OCI-LY1 (cell line): ENCODE results near the gene MEIS1.

ENCODE experiments used
- H2AFZ ChIP-seq: fragments of 200-600 bp; sonication (generic), shearing (Covaris generic); 2 replicates; pipeline ENCODE4 v1.6.0; 2014; ENCODE audit warnings: antibody characterized with exemption, mild to moderate bottlenecking, low read length
- H3F3A ChIP-seq: fragments of 200-600 bp; sonication (generic), shearing (Covaris generic); 2 replicates; pipeline ENCODE4 v1.6.0; 2014; ENCODE audit warnings: mild to moderate bottlenecking, antibody characterized with exemption, low read length, moderate library complexity; ENCODE audit not compliant: insufficient read depth
- H3K27ac ChIP-seq: fragments of 200-600 bp; sonication (generic); 2 replicates; pipeline ENCODE4 v1.5.1; 2014; ENCODE audit warnings: low read length, mixed run types, mild to moderate bottlenecking, low read depth; ENCODE audit not compliant: poor library complexity, severe bottlenecking
- H3K27me3 ChIP-seq: fragments of 200-600 bp; sonication (generic); 2 replicates; pipeline ENCODE4 v1.6.0; 2014; ENCODE audit warnings: antibody characterized with exemption, mild to moderate bottlenecking, low read length, moderate library complexity; ENCODE audit not compliant: insufficient read depth
- H3K36me3 ChIP-seq: fragments of 200-600 bp; sonication (generic); 2 replicates; pipeline ENCODE4 v1.6.1; 2014; ENCODE audit warnings: mild to moderate bottlenecking, antibody characterized with exemption, low read length, moderate library complexity, mixed read lengths; ENCODE audit not compliant: insufficient read depth
- H3K4me1 ChIP-seq: fragments of 200-600 bp; sonication (generic); 2 replicates; pipeline ENCODE4 v1.5.1; 2014; ENCODE audit warnings: mild to moderate bottlenecking, low read length, moderate library complexity; ENCODE audit not compliant: insufficient read depth, severe bottlenecking
- H3K4me2 ChIP-seq: fragments of 200-600 bp; sonication (generic), shearing (Covaris generic); 2 replicates; pipeline ENCODE4 v1.6.1; 2014; ENCODE audit warnings: low read length
- H3K4me3 ChIP-seq: fragments of 200-600 bp; sonication (generic); 2 replicates; pipeline ENCODE4 v1.5.1; 2014; ENCODE audit warnings: low read length, low read depth, mild to moderate bottlenecking, mixed read lengths; ENCODE audit not compliant: poor library complexity, severe bottlenecking
- H3K79me2 ChIP-seq: fragments of 200-600 bp; shearing (Covaris generic); 2 replicates; pipeline ENCODE4 v1.6.1; 2016; ENCODE audit warnings: mixed run types, low read length, mixed read lengths; ENCODE audit not compliant: insufficient read depth
- H3K9ac ChIP-seq: fragments of 200-600 bp; sonication (generic), shearing (Covaris generic); 2 replicates; pipeline ENCODE4 v1.6.1; 2014; ENCODE audit warnings: mild to moderate bottlenecking, low read length, mixed read lengths
- H3K9me2 ChIP-seq: fragments of 200-600 bp; sonication (generic), shearing (Covaris generic); 2 replicates; pipeline ENCODE4 v1.6.1; 2014; ENCODE audit warnings: low read depth, mild to moderate bottlenecking, low read length, mixed read lengths
- H3K9me3 ChIP-seq: fragments of 200-600 bp; shearing (Covaris generic); 2 replicates; pipeline ENCODE4 v1.6.1; 2014; ENCODE audit warnings: low read length, mixed read lengths
- H4K20me1 ChIP-seq: fragments of 200-600 bp; sonication (generic), shearing (Covaris generic); 2 replicates; pipeline ENCODE4 v1.6.0; 2016; ENCODE audit warnings: mild to moderate bottlenecking, low read length; ENCODE audit not compliant: insufficient read depth
- EZH2 ChIP-seq: fragments of 200-600 bp; sonication (generic), shearing (Covaris generic); IDR thresholded peaks from 2 replicates; pipeline ENCODE4 v1.8.0; 2017; ENCODE audit warnings: borderline replicate concordance, mixed run types, mild to moderate bottlenecking, antibody characterized with exemption, low read length, moderate library complexity, mixed read lengths
- TF ChIP-seq, protein P1 (sequence below): fragments of 200-600 bp; sonication (generic), shearing (Covaris generic); IDR thresholded peaks from 2 replicates; pipeline ENCODE4 v1.5.1; 2017; ENCODE audit warnings: mild to moderate bottlenecking, antibody characterized with exemption, low read length, moderate library complexity, mixed read lengths

MEIS1 gene

DNA sequence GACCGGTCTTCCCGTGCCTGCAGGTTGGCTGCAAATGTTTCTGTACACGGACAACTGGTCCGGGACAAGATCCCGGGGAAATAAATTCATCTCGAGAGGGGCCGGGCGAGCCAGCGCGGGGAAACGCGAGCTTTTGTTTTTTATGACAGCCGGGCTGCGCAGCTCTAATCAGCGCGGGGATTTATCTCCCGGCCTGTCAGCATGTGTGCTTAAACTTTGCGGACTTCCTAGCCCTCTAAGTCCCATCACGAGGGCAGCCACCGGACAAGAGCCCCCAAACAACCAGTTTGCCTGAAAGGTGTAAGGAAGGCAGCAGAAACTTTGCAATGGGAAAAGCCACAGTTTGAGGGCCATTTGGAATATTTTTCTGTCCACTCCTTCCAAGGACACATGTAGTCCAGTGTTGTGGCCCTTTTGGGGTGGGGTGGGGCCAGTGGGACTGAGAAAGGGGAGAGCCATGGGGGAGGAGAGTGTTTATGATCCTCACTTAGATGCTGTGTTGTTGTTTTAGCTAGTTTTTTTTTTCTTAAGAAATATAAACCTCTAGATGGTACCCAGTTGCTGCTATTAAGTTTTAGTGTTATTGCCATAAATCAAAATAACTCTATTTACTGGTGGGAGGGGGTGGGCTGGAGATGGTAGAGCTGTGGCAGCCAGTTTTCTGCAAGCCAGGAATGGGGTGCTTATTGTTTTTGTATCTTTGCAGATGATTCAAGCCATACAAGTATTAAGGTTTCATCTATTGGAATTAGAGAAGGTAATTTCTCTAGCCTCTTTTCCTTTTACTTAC, 6.0 kb downstream of the MEIS1 start:
- no peak overlapping the region for H3K4me3 ChIP-seq
- no peaks in the 10 kb centered on the region for H3F3A ChIP-seq
- no peaks in the 10 kb centered on the region for H3K79me2 ChIP-seq
- no peak overlapping the region for H3K9ac ChIP-seq
- no peak for TF ChIP-seq EZH2
- TF ChIP-seq, protein P1, sequence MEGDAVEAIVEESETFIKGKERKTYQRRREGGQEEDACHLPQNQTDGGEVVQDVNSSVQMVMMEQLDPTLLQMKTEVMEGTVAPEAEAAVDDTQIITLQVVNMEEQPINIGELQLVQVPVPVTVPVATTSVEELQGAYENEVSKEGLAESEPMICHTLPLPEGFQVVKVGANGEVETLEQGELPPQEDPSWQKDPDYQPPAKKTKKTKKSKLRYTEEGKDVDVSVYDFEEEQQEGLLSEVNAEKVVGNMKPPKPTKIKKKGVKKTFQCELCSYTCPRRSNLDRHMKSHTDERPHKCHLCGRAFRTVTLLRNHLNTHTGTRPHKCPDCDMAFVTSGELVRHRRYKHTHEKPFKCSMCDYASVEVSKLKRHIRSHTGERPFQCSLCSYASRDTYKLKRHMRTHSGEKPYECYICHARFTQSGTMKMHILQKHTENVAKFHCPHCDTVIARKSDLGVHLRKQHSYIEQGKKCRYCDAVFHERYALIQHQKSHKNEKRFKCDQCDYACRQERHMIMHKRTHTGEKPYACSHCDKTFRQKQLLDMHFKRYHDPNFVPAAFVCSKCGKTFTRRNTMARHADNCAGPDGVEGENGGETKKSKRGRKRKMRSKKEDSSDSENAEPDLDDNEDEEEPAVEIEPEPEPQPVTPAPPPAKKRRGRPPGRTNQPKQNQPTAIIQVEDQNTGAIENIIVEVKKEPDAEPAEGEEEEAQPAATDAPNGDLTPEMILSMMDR: no peak
- H3K9me2 ChIP-seq: no peaks in the 10 kb centered on the region
- H3K27ac ChIP-seq: no peak overlapping the region
- H3K4me1 ChIP-seq: no peaks in the 10 kb centered on the region
- no peak overlapping the region for H2AFZ ChIP-seq
- H3K36me3 ChIP-seq: no peaks in the 10 kb centered on the region
- 0 out of 2 replicates have a peak, but pooled peaks cover 6% of the 10 kb centered on the region for H3K27me3 ChIP-seq
- H3K4me2 ChIP-seq: no peak overlapping the region
- no peaks in the 10 kb centered on the region for H4K20me1 ChIP-seq
- H3K9me3 ChIP-seq: no peaks in the 10 kb centered on the region

- Histone ChIP-seq H3K4me3 (no peak overlapping the region), H3K9me3 (no peaks in the 10 kb centered on the region), H3K27ac (no peak overlapping the region), H3K79me2 (no peaks in the 10 kb centered on the region), H3K4me2 (no peak overlapping the region), H3K9ac (no peak overlapping the region), H3K27me3 (0 out of 2 replicates have a peak, but pooled peaks cover 6% of the 10 kb centered on the region), H4K20me1 (no peaks in the 10 kb centered on the region), H3K36me3 (no peaks in the 10 kb centered on the region), H3F3A (no peaks in the 10 kb centered on the region), H3K4me1 (no peaks in the 10 kb centered on the region), H2AFZ (no peak overlapping the region), H3K9me2 (no peaks in the 10 kb centered on the region)
- TF ChIP-seq, protein P1: no peak
- no peak for TF ChIP-seq EZH2
Measured at GRCh38 chr2:66441581-66442320, 6.8 kb downstream of the MEIS1 start.

- Histone ChIP-seq H3K27me3 (0 out of 2 replicates have a peak, but pooled peaks cover 6% of the 10 kb centered on the region), H3K9me2 (no peaks in the 10 kb centered on the region), H3F3A (no peaks in the 10 kb centered on the region), H4K20me1 (no peaks in the 10 kb centered on the region), H3K9me3 (no peaks in the 10 kb centered on the region), H3K36me3 (no peaks in the 10 kb centered on the region), H3K4me2 (no peak overlapping the region), H3K4me1 (no peaks in the 10 kb centered on the region), H2AFZ (no peak overlapping the region), H3K27ac (no peak overlapping the region), H3K4me3 (no peak overlapping the region), H3K79me2 (no peaks in the 10 kb centered on the region), H3K9ac (no peak overlapping the region)
- TF ChIP-seq, protein P1: no peak
- TF ChIP-seq EZH2: no peak
Measured at GRCh38 chr2:66442516-66443185, 7.7 kb downstream of the MEIS1 start.
